ENCODE measurements around the gene DOCK10. TPM values are rescaled to one million over a fixed set of nuclear protein-coding genes. Genes with fewer than 3 reads are reported as not detected.

DOCK10 gene

Small RNAs within 50 kb of the gene (small RNA-seq; reads per million reads assigned to genes)
- not detected for gene MIR4439

Measured in skeletal muscle satellite cell (primary cell).